Mononuclear cell (primary cell): ENCODE results near the gene TMCC1. TPM values are rescaled to one million over a fixed set of nuclear protein-coding genes. Genes with fewer than 3 reads are reported as not detected.

ENCODE experiments used
- H3K27me3 ChIP-seq: 2 replicates; pipeline ENCODE4 v1.6.0; 2011; ENCODE audit warnings: low read length, control low read depth; ENCODE audit not compliant: insufficient read depth
- H3K4me1 ChIP-seq: 2 replicates; pipeline ENCODE4 v1.5.1; 2011; ENCODE audit warnings: mild to moderate bottlenecking, low read length, control low read depth; ENCODE audit not compliant: insufficient read depth
- H3K4me3 ChIP-seq: 2 replicates; pipeline ENCODE4 v1.5.1; 2011; ENCODE audit warnings: mild to moderate bottlenecking, low read length, moderate library complexity
- H3K9me3 ChIP-seq: 2 replicates; pipeline ENCODE4 v1.5.1; 2011; ENCODE audit warnings: low read depth, mild to moderate bottlenecking, control low read depth, low read length
- total RNA-seq: library from RNA; depleted of rRNA; stranded (reverse); fragments of >200 nt; gene quantifications from one replicate; pipeline ENCODE4 v1.2.3, GENCODE V29; 2012

TMCC1 gene
- total RNA-seq, 1 donor = 17.1 TPM

GRCh38 chr3:129638481-129638880 lies 255.0 kb downstream of the TMCC1 start:
- H3K27me3 ChIP-seq = no peaks in the 10 kb centered on the region
- H3K4me1 ChIP-seq = no peaks in the 10 kb centered on the region
- no peaks in the 10 kb centered on the region for H3K9me3 ChIP-seq
- H3K4me3 ChIP-seq = no peak overlapping the region

GRCh38 chr3:129636082-129636481 lies 257.4 kb downstream of the TMCC1 start:
- Histone ChIP-seq H3K4me3 (no peak overlapping the region), H3K27me3 (no peaks in the 10 kb centered on the region), H3K9me3 (no peaks in the 10 kb centered on the region), H3K4me1 (no peaks in the 10 kb centered on the region)

DNA sequence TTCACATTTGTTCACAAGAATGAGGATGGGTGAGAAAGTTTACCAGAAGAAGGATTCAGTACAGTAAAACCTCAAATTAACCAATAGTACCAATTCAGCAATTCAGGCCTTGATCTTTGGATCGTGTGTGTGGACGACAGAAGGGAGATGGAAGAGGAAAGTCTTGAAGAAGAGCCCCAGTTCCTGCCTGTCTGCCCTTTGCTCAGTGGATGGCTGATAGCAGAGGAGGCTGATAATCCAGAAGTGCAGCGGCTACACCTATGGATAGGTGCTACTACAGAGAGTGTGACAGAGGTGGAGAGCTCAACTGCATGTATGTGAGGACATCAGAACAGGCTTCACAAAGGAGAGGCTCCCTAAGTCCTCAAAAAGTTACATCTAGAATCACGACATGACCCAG lies 257.9 kb downstream of the TMCC1 start:
- H3K27me3 ChIP-seq = no peaks in the 10 kb centered on the region
- no peak overlapping the region for H3K4me3 ChIP-seq
- no peaks in the 10 kb centered on the region for H3K9me3 ChIP-seq
- no peaks in the 10 kb centered on the region for H3K4me1 ChIP-seq

- no peaks in the 10 kb centered on the region for H3K27me3 ChIP-seq
- H3K4me1 ChIP-seq = peaks cover 2% of the 10 kb centered on the region
- no peaks in the 10 kb centered on the region for H3K9me3 ChIP-seq
- no peak overlapping the region for H3K4me3 ChIP-seq
These were observed 259.6 kb downstream of the TMCC1 start for GRCh38 chr3:129633751-129634481.

GRCh38 chr3:129632977-129633376 lies 260.5 kb downstream of the TMCC1 start:
- H3K27me3 ChIP-seq = no peaks in the 10 kb centered on the region
- no peak overlapping the region for H3K4me3 ChIP-seq
- H3K4me1 ChIP-seq = peaks cover 11% of the 10 kb centered on the region
- H3K9me3 ChIP-seq = no peaks in the 10 kb centered on the region

DNA sequence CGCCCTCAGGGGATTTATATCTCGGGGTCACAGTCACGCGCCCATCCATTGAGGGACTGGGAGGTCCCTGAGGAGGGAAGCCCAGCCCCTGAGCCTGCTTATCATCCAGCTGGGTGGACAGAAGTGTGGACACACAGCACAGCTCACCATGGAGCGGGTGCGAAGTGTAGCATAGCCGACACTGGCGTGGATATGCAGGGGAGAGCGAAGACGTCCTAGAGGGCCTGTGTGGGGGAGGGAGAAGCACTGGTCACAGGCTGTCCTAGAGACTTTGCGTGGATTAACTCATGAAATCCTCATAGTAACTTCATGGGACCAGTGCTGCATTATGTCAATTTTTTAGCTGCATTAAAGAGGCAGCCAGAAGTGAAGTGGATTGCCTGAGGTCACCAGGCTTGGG lies 261.0 kb downstream of the TMCC1 start:
- H3K4me1 ChIP-seq = peaks cover 15% of the 10 kb centered on the region
- H3K9me3 ChIP-seq = no peaks in the 10 kb centered on the region
- H3K4me3 ChIP-seq = no peak overlapping the region
- H3K27me3 ChIP-seq = no peaks in the 10 kb centered on the region

- Histone ChIP-seq H3K4me1 (peaks cover 20% of the 10 kb centered on the region), H3K9me3 (no peaks in the 10 kb centered on the region), H3K27me3 (no peaks in the 10 kb centered on the region), H3K4me3 (no peak overlapping the region)
These were observed 261.5 kb downstream of the TMCC1 start for GRCh38 chr3:129632056-129632455.

- Histone ChIP-seq H3K9me3 (no peaks in the 10 kb centered on the region), H3K27me3 (no peaks in the 10 kb centered on the region), H3K4me1 (peaks cover 49% of the 10 kb centered on the region), H3K4me3 (no peak overlapping the region)
These were observed 264.5 kb downstream of the TMCC1 start for GRCh38 chr3:129629011-129629410.

DNA sequence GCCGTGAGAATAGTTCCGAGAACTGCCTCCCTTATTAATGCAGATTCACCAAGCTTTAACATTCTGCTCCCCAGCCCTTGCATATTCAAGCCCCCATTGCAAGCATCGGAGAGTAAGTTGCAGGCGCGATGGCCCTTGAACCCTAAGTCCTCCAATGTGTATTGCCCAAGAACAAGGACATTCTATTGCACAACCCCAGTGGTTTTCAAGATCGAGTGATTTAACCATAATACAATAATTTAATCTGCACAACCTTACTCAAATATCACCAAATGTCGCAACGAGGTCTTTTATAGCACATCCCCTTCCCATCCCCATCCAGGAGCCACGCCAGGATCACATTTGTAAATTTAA lies 265.4 kb downstream of the TMCC1 start:
- H3K4me1 ChIP-seq = peaks cover 52% of the 10 kb centered on the region
- H3K27me3 ChIP-seq = no peaks in the 10 kb centered on the region
- no peak overlapping the region for H3K4me3 ChIP-seq
- H3K9me3 ChIP-seq = no peaks in the 10 kb centered on the region

DNA sequence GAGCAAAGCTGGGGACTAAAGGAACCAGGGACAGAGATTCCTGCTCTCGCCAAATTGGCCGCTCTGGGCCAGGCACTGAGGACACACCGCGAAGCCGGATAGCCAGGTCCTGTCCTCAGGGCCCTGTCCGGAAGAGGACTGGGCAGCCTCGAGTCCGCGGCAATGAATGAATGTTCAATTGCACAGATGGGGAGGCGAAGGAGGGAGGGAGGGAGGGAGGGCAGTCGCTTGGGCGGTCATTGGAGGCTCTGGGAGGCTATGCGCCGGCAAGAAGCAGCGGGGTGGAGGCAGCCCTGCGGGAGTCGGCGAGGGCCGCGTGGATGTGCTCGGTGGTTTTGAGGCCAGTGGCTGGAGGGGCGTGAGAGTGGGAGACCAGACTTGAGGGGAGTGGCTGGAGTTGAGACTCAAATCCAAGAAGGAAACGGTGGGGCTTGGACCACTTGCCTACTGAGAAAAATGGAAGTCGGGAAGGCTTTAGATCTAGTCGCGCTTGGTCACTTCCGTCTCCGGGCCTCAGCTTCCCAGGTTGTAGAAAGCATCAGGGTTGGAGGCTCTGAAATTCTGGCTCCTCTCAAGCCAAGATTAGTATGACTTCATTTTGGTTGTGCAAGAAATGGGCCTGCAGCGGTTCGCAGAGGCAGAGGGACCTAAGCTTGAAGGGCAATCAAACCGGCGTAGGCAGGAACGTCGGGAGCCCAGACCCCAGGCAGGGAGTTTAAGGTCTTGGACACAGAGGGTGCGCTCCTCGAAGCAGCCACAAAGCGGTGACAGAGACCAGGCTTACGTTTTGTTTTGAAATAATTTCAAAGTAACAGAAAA lies 266.0 kb downstream of the TMCC1 start:
- no peaks in the 10 kb centered on the region for H3K27me3 ChIP-seq
- H3K4me3 ChIP-seq = peak overlapping the region; percentile 46
- peaks cover 53% of the 10 kb centered on the region for H3K4me1 ChIP-seq
- no peaks in the 10 kb centered on the region for H3K9me3 ChIP-seq

DNA sequence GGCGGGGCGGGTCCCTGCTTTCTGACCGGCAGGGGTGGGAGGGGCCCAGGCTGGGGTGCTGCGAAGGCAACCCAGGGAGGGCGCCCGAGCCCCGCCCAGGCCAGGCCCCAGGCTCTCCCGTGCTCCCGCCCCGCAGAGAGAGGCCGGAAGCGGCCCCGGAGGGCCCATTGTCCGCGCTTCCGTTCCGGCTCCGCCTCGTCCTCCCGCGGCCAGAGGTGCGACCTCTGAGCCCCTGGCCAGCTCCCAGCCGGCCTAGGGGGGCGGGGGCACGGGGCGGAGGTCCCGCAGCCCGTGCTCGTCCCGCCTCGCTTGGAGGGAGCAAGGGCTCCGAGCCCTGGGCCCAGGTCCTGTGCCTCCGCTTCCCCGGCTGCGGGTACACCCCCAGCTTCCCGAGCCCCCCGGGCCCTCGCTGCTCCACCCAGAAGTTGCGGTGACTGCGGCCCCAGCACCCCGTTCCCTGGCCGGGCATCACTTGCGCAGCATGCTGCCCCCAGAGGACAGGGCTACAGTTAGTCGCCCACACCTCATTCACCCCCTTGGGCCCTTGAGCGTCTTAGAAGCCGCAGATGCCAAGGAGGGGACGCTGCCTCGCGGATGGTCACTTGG lies 266.7 kb downstream of the TMCC1 start:
- Histone ChIP-seq H3K4me1 (peaks cover 55% of the 10 kb centered on the region), H3K27me3 (no peaks in the 10 kb centered on the region), H3K4me3 (peak overlapping the region; percentile 46), H3K9me3 (no peaks in the 10 kb centered on the region)

DNA sequence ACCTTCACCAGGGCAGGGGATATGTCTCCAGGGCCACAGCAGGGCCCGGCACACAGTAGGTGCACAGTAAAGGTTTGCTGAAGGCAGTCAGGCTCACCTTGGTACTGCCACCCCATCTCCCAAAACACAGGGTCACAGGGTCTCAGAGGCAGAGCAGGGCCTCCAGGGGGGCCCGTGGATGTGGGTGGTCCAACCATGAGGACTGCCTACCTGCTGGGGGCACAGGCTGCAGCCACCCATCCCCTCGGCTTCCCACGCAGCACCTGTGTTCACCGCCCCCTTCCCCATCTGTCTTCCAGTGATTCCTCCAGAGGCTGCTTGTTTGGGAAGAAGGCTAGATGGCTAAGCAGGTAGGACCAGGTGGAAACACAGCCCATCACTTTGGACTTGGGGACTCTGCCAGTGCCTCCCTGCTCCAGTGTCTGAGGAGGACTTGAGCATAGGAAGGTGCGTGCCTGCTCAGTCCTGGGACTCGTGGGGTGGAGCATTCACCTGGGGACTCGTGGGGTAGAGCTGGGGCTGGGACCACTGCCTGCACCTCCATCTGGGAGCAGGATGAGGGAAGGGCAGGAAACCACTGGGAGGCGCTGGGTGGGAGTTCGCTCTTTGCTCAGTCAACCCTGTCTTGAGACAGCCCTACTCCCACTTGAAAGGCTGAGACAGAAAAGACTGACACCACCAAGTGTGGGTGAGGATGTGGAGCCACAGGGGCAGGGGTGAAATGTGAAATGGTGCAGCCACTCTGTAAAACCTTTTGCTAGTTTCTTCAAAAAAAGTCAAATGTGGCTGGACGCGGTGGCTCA lies 268.2 kb downstream of the TMCC1 start:
- no peaks in the 10 kb centered on the region for H3K9me3 ChIP-seq

GRCh38 chr3:129624347-129625071 lies 269.0 kb downstream of the TMCC1 start:
- no peaks in the 10 kb centered on the region for H3K9me3 ChIP-seq
- peaks cover 65% of the 10 kb centered on the region for H3K4me1 ChIP-seq
- H3K4me3 ChIP-seq = no peak overlapping the region
- H3K27me3 ChIP-seq = no peaks in the 10 kb centered on the region

More for the DNA sequence above, 268.2 kb downstream of the TMCC1 start:
- Histone ChIP-seq H3K4me1 (peaks cover 58% of the 10 kb centered on the region), H3K4me3 (no peak overlapping the region), H3K27me3 (no peaks in the 10 kb centered on the region)

DNA sequence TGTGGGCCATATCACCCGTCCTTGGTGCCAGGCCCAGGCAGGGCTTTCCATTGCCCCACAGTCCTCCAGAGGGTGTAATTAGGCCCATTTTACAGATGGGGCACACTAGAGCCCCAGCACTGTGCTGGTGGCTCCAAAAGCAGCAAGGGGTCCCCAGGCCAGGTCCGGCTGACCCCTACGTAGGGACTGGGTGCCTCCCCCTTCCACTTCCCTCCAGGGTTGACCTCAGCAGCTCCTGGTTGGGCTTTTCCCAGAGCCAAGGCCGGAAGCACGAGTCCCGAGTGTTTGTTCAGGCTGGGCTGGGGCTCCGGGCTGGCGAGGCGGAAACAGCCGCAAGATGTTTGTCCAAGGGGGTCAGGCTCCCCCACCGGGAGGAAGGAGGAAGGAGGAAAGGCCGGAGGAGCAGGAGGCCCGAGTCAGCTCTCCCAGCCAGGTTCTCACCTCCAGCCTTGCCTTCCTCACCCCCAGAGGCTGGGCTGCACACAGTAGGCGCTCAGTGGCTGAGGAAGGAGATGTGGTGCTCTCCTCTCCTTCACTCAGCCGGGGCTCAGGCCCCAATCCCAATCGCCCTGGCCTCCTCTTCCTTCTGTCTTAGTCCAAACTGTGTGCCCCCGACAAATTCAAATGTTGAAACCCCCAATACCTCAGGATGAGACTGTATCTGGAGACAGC lies 269.9 kb downstream of the TMCC1 start:
- H3K4me1 ChIP-seq = peaks cover 70% of the 10 kb centered on the region
- no peaks in the 10 kb centered on the region for H3K9me3 ChIP-seq
- H3K27me3 ChIP-seq = no peaks in the 10 kb centered on the region
- H3K4me3 ChIP-seq = no peak overlapping the region
